Activated T-cell treated with anti-CD3 and anti-CD28 coated beads for 4 hours (primary cell): ENCODE data around the gene FCN1.

Experiments used
- DNase-seq: peaks from one replicate; pipeline ENCODE4 v3.0.0-alpha.2; 2020

The FCN1 gene

DNA sequence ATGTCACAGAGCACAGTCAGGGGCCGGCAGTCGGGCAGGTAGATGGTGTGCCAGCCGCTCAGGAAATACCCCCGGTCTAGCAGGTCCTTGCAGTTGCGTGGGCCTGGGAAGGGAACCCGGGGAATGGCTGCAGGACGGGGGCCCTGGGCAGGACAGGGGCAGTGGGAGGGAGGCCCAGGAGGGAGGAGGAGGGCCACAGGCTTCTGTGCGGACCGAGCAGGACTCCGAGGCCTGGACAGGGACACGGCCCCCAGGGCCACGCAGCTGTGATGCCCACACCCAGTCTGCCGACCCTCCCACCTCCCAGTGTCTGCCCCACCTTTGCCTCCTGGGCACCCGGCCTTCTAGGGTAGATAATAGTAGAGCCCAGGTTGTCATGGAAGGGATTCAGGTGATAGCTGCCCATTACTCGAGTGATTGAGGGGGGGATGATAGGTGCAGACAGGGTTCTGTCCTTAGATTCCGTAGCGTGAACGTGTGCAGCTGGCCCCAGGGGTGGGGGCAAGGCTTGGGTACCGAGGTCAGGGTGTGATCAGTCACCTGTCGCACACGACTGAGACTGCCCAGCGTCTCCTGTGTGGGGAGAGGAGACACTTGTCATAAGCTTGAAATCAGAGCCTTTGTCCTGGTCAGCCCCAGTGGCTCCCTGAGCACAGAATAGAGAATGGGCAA is 4.5 kb downstream of the FCN1 start:
- DNase-seq: no peak

DNA sequence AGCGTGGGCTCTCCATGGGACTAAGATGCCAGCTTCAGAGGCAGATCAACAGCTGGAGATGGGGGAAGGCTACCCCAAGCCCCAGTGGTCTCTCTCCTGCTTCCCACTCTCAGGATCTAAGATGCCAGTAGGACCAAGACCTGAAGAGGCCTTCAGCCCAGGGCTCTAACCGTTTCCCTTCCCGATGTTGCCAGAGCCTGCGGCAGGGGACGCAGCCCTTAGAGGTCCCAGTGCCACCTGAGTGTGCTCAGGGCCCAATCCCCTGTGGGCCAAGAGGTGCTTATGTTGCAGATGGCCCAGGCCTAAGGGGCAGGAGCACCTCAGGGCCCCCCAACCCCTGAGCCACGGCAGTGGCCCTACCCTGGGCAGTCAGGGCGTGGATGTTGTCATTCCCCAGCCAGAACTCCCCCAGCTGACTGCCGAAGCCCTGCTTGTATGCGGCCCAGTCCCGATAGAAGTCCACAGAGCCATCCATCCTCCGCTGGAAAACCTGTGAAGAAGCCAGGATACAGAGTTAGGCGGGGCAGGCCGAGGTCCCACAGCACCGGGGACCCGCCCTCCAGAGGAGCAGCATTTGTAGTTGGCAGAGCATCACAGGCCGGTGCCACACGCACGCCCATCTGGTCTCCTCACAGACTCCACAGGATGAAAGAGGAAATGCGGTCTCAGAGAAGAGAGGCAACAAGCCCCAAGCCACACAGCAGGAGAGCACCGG is 5.4 kb downstream of the FCN1 start:
- DNase-seq: no peak

DNA sequence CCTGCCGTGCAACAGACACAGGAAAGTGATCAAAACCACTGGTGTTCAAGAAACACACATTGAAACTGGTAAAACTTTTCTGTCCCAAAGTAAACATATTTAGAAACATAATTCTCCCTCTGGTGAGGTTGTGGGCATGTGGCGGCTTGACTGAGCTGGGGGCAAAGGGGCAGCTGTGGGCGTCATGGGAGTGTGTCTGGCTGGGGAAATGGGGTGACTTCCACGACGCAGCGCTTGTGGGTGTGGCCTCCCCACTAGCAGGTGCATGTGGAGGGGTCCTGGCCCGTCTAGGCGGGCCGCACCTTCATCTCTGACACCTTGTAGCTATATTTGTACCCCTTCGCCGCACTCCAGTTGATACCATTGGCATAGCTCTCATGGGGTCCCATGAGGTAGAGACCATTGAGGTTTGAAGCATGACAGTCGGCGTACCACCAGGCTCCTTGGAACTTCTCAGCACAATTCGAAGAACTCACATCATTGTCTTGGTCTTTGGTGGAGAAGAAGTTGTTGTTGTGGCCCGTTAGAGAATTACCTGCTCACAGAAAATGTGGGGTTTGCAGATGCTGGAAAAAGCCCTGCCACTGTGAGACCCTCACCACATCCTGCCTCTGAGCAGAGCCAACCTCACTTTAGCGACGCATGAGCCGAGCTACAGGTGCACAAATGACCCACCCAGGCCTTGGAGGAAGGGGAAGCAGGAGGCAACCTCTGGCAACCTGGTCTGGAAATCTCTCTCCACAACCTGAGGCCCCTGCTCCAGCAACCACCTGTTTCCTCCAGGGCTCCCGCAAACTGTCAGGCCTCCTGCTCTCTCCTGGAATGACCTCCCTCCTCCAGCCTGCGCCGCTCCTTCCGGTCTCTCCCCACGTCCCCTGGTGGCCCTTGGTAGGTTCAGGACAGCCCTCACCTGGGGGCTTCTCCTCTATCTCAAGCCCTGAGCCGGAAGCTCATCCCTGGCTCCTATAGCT is 7.9 kb downstream of the FCN1 start:
- no peak for DNase-seq

DNA sequence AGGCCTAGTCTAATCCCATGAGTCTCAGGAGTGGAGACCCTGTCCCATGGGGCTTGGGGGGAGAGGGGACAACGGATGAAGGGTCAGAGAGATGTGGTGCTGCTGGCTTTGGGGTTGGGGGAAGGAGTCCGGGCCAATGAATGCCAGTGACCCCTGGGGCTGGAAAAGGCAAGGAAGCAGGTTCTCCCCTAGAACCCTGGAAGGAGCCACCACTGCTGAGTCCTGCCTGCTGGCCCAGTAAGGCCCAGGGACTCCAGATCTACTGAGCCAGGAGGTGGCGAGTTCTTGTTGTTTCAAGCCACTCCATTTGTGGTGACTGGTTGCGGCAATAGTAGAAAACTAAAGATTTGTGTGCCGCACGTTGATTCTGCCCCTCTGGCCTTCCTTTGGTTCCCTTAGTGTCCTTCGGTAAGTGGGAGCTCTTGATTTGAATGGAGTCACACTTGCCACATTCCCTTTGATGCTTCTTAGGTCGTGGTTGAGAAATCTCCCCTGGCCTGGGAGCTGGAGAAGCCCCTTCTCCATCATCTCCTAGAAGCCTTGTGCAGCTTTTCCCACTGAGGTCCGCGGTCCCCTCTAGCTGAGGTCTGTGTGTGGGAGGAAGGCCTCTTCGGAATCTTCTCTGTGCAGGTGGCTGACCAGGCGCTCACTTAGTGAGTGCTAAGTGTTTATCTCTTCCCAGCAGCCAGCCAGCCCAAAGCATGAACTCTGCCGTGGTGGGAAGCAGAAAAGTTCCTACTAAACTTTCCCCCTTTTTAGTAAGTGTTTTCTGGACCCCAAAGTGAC is 9.0 kb downstream of the FCN1 start:
- no peak for DNase-seq

DNA sequence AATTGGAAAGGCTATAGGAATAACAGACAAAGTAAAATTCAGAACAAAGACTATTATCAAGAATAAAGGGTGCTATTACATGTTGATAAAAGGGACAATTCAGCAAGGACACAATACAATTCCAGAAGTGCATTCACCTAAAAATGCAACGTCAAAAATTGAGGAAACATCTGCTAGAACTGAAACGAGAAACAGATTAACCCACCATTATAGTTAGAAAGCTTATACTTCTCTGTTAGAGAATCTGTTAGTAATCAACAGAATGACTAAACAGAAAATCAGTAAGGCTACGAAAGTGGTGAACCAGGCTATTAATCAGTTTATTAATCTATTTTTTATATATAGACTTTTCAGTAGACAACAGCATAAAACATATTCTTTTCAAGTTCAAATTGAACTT is 14.8 kb downstream of the FCN1 start:
- DNase-seq: no peak

DNA sequence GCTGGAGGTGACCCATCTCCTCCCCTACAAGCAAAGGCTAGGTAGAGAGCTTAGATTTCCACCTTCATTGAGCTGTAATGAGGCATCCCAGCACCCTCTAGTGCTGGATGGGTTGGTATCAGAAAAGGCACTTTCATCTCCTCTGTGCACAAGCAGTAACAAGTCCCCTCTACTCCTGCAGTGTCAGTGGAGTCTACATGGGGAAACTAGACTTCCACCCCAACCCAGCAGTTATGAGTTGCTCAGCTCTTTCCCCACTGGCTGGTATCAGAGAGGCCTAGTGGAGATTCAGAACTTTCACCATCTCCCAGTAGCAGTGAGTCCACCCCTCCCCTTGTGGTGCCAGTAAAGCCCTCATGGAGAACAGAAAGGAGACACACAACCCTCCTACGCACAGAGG is 17.9 kb downstream of the FCN1 start:
- DNase-seq: no peak

DNA sequence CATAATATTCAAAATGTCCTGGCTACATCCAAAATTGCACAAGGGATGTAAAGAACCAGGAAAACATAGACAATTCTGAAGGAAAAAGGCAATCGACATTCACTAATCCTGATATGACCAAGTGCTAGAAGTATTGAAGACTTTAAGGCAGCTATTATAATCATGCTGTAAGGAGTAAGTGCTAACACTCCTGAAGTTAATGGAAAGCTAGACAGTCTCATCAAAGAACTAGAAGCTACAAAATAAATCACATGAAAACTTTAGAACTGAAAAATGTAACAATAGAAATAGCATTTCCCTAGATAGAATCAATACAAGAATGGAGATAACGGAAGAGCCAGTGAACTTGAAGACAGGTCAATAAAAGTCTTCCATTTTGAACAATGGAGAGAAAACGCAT is 18.5 kb downstream of the FCN1 start:
- no peak for DNase-seq

DNA sequence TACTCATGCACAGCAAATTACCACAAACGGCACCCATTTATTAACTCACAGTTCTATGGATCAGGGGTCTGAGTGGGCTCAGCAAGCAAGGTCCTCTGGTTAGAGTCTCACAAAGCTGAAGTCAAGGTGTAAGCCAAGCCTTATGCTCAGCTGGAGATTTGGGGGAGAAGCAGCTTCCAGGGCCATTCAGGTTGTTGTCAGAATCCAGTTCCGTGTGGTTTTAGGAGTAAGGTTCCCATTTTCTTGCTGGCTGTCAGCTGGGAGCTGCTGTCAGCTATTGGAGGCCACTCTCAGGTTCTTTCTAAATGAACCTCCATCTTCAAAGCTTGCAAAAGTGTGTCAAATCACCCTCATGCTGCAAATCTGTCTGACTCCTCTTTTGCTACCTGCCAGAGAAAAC is 19.4 kb downstream of the FCN1 start:
- no peak for DNase-seq

DNA sequence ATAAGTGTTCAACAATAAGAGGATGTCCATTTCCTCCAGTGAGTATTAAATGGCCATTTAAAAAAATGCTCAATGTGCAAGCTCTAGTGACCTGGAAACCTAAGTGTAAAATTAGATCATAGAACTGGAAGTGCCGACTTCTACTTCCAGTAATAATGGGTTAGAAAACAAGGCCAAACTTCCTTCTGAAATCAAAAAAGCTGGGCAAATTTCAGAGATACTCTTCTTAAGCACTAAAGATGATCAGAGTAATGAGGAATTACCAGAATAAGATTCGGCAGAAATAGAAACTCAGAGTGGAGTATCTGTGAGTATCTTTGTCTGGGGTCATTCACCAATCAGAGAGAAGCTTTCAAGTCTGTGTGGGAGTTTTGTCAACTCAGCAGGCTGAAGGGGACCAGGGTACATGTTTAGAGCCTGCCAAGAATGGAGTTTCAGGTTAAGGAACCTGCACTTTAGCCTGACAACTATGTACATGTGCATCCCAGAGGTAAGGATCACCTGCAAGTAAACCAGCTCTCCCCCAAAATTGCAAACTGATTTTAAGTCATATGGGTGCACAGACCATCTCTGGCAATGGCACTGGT is 20.0 kb downstream of the FCN1 start:
- no peak for DNase-seq

DNA sequence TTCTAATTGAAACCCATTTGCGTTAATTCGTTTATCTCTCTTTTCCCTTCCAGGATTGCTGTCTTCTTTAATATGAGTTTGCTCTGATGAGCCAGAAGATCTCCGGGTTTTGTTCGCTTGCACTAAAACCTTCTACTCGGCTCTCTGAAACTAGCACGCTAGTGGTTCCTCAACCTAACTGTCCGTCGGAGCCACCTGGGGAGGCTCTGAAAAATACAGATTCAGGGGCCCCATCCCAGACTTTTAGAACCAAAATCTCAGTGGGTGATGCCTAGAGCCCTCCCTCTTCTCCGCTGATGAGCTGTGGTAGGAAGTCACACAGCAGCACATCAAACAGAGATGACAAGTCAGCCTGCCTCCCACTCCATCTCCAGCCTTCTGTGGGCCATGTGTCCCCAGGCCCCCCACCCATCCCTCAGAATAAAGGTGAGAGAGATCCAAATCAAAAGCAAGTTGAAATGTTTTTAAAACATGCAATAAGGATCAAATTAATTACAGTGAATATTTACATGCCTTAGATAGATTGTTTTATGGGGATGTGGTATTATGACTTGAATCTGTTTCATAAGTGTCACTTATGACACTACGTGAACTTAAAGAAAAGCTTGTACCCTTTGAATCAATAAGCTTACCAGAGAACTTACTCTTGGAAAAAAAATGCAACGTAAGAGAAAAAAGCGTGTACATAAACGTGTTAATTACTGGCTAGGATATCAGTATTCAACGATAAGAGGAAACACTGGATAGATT is 20.7 kb downstream of the FCN1 start:
- DNase-seq: no peak

DNA sequence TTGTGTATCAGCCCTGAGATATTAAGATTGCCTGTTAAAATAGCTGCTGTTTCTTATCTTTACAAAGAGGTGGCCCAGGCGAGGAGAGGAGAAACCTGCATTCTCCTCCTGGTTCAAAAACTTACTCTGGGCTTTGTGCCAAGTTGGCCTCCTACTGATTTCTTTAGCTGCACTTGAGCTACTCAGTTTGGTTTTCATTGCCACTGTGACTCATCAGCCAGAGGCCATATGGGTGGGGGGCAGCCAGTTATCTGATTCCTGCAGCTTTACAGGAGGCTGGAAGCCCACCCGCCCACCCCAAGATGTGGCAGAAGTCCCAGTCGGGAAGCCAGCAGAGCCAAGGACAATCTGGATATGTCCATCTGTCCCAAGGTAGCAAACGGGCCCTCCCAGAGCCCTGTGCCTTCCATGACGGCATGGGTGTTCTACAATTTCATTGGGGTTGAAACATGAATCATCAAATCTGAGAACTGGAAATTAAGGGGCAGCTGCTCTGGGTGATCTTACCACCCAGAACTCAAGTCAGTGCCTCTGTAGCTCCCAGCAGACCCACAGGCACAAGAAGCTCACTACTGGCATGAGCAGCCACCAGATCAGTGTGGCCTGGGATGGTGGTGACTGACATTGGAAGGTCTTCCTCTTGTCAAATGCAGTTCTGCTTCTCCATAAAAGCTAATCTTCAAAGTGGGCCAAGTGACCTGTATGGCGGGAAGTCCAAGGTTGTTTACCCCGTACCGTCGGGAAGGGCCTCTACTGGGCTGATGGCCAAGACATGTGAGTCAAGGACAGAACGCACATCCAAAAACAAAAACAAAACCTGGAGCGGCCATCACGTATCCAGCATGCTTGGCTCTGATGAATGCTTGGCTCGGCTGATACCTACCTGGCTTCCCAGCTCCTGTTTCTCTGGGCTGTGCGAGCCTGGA is 21.5 kb downstream of the FCN1 start:
- no peak for DNase-seq

DNA sequence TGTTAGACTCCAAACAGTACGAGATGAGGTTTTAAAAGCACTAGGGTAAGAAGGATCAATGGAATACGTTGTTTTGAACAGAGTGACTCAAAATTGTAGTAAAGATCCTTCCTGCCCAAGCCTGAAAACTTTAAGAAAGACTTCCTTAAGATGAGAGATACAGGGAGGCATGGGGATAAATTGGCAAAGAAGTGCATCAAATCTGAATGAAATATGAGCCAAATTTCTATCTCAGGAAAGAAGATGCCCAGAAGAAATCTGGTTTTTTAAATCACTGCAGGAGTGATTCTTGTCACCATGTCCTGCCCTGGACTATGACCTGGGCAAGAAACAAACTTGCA is 22.2 kb downstream of the FCN1 start:
- DNase-seq: no peak

DNA sequence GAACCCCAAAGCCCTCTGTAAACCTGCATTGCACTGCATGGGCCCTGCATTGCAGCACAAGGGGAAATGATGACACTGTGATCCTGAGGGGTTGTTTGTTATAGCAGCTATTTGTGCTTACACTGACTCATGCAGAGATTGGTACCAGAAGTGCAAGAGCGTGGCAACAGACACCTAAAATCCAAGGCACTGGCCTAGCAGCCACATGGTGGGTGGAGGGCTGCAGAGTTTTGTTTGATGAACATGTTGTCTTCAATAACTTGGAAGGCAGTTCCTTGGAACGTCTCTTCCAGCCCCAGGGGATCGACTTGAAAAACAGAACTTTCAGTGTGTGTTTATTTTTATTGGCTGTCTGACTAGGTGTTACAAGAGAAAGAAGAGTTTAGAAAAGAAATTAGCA is 22.6 kb downstream of the FCN1 start:
- no peak for DNase-seq

DNA sequence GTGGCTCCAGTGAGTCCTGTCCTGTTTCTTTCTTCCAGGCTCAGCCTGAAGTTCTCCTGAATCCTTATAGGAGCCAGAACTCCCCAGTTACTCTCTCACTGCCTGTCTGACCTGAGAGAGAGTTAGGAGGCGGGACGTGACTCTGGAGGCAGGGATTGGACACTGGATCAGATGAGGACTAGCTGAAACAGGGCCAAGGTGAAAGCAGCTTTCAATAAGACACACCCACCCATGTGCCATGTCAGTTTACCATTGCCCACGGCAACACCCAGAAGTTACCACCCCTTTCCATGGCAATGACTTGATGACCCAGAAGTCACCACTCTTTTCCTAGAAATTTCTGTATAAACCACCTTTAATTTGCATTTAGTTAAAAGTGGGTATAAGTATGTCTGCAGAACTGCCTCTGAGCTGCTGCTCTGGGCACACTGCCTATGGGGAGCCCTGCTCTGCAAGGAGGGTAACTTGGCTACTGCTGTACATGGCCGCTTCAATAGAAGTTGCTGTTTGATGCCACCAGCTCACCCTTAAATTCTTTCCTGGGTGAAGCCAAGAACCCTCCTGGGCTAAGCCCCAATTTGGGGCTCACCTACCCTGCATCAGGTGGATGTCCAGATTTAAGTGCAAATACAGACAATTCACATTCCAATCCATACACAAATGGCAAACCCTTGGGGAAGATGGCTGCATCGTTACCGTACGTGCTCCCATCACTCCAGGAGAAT is 23.4 kb downstream of the FCN1 start:
- DNase-seq: no peak

DNA sequence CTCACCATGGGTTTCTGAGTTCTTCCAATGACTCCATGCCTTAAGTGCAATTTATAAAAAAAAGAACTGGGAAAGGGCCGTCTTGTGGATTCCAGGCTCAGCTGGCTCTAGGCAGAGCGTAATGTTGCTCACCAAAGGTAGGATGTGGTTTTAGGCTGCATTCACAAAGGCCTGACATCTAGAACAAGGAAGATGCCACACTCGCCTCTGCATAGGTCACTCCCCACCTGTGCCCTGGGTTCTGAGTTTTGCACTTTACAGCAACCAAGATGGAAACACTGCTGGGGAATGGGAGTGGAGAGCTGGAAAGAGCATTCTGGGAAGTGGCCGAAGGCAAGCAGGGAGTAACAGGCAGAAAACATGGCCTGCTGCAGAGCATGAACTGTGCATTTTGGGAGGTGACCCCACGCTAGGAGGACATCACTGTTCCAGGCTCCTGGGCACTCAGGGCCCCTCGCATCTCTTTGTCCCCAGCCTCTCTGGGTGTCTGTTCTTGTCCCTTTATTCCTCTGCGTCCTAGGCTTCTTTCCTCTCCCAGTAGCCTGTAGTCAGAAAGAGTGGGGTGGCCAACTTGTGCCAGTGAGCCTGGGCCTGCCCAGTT is 24.8 kb downstream of the FCN1 start:
- DNase-seq: no peak

DNA sequence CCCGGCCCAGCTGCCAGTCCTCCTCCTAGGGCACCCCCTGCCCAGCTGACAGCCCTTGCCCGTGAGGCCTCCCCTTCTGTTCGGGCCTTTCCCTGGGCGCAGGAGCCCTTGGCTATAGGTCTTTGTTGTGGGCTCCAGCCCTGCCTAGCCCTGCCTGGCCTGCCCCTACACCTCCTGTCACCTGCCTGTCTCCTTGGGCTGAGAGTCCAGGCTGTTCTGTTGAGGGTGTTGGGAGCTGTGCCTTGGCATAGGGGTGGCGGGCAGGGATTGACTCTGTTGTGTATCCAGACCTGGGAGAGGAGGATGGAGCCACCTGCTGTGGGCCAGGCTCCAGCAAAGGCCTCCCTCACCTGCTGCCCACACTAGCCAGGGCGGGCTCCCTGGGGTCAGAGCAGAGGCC is 25.5 kb downstream of the FCN1 start:
- DNase-seq: no peak

DNA sequence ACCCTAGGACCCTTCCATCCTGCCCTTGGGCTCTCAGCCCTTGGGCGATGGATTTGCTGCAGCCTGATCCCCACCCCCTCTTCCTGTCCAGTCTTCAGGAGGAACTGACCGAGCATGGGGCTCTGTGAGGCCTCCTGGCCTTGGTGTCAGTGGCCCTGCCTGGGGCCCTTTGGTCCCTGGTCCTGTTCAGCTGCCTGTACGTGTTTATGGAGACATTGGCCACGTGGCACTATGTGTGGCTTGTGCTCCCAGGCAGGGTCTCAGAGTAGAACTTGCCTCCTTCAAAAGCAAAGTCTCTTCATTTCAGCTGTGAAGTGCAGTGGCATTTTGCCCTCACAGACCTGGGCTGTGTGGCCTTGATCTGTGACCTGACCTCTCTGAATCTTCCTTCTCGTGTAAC is 26.0 kb downstream of the FCN1 start:
- no peak for DNase-seq

DNA sequence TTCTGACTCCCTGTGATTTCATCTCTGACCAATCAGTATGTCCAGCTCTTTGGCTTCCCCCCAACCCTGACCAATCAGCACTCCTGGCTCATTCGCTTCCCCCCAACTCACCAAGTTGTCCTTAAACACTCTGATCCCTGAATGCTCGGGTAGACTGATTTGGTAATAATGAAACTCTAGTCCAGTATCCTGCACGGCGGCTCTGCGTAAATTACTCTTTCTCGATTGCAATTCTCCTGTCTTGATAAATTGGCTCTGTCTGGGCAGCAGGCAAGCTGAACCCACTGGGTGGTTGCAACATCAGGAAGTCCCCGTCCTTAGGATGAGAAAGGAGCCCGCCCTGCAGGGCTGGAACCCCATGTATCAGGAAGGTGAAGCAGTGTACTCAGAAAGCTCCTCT is 26.7 kb downstream of the FCN1 start:
- DNase-seq: no peak

DNA sequence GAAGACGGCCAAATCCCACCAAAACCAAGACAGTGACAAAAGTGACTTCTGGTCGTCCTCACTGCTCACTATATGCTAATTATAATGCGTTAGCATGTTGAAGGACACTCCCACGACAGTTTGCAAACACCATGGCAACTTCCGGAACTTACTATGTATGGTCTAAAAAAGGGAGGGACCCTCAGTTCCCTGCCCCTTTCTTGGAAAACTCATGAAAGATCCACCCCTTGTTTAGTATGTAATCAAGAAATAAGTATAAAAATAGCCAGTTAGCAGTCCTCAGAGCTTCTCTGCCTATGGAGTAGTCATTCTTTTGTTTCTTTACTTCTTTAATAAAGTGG is 27.6 kb downstream of the FCN1 start:
- no peak for DNase-seq
